Left lung (tissue), 10 donors: ENCODE measurements around the gene PRDM2. TPM values are rescaled to one million over a fixed set of nuclear protein-coding genes. Genes with fewer than 3 reads are reported as not detected.
A peak's percentile ranks its signal among the peaks of the same experiment; 100 is the strongest.

Experiments used
- ATAC-seq: fragments of 200-7000 bp; cut with Tn5 transposase; one replicate; pipeline ENCODE4 v1.9.1; 2020; ENCODE audit warnings: moderate library complexity
- DNase-seq, 4 donors: peaks; one replicate each; pipeline ENCODE4 v3.0.0-alpha.2; 2013 to 2020
- H3K27ac ChIP-seq, 2 donors: fragments of 200-600 bp; sonication (generic) in 1 of 2; one replicate each; pipeline versions ENCODE4 v1.5.0 to v1.8.0; 2020 to 2021
- H3K27me3 ChIP-seq, 2 donors: fragments of 200-600 bp; sonication (generic) in 1 of 2; one replicate each; pipeline versions ENCODE4 v1.5.0 to v1.8.0; 2020 to 2021
- H3K36me3 ChIP-seq, 2 donors: fragments of 200-600 bp; sonication (generic) in 1 of 2; one replicate each; pipeline versions ENCODE4 v1.5.0 to v1.8.0; 2020 to 2021
- H3K4me1 ChIP-seq, 2 donors: fragments of 200-600 bp; one replicate each; pipeline ENCODE4 v1.8.0; 2021
- H3K4me3 ChIP-seq, 2 donors: fragments of 200-600 bp; sonication (generic) in 1 of 2; one replicate each; pipeline versions ENCODE4 v1.5.0 to v1.8.0; 2020 to 2021; ENCODE audit warnings: mild to moderate bottlenecking in 1 of 2
- H3K9me3 ChIP-seq, 2 donors: fragments of 200-600 bp; sonication (generic) in 1 of 2; one replicate each; pipeline versions ENCODE4 v1.5.0 to v1.8.0; 2020 to 2021
- CTCF ChIP-seq, 2 donors: fragments of 200-600 bp; sonication (generic) in 1 of 2; IDR thresholded peaks; one replicate each; pipeline versions ENCODE4 v1.5.0 to v1.8.0; 2021; ENCODE audit warnings: antibody characterized with exemption in 2 of 2
- intact Hi-C, 2 donors: fragments of 100-400 bp; cut with DNase I; formaldehyde crosslinking; loops; one replicate each; pipeline versions ENCODE4 v1.11.2 to v1.14.2; 2022
- polyA plus RNA-seq, 6 donors: library from polyadenylated mRNA; unstranded; fragments of 120-200 nt; gene quantifications; one replicate each; pipeline ENCODE4 v1.2.1, GENCODE V29; 2013; ENCODE audit not compliant: insufficient read length in 6 of 6
- total RNA-seq, 2 donors: library from RNA; stranded (reverse); fragmentation: NEBNext Ultra II Directional; extraction: Animal tissue kit (Norgen Biotek cat#: 25700); gene quantifications; one replicate each; pipeline ENCODE4 v1.2.1, GENCODE V29; 2021
- donor health status: DM: no; HTN: yes; CAD: no.
- donor health status: DM: no; HTN: no; CAD: no.

The PRDM2 gene
- total and polyA plus RNA-seq, 8 donors: 39.6 to 51.7 (median 44.9) TPM

GRCh38 chr1:13781228-13781627 lies 81.2 kb downstream of the PRDM2 start:
- Histone ChIP-seq H3K27me3 (no peaks in the 10 kb centered on the region), H3K4me1 (peaks cover 0 to 37% of the 10 kb centered on the region in 2 donors), H3K4me3 (no peak overlapping the region), H3K27ac (peak overlapping the region in 1 of 2 donors; percentile 47), H3K36me3 (peaks cover 0 to 86% of the 10 kb centered on the region in 2 donors), H3K9me3 (no peaks in the 10 kb centered on the region)
- ATAC-seq (no peak), DNase-seq (no peak)
- intact Hi-C loops: no loop called here
- no peak for TF ChIP-seq CTCF (IDR thresholded peaks at IDR 0.05)

- H3K4me3 ChIP-seq: peak overlapping the region in 1 of 2 donors; percentile 8
Observed at GRCh38 chr1:13781907-13782633, 82.1 kb downstream of the PRDM2 start.

GRCh38 chr1:13782634-13783360 lies 82.8 kb downstream of the PRDM2 start:
- no peak for TF ChIP-seq CTCF (IDR thresholded peaks at IDR 0.05)
- peak overlapping the region in 1 of 2 donors; percentile 8 for H3K4me3 ChIP-seq
- H3K27me3 ChIP-seq: no peaks in the 10 kb centered on the region
- H3K27ac ChIP-seq: peak overlapping the region; percentile 47 to 61
- peaks cover 0 to 79% of the 10 kb centered on the region in 2 donors for H3K36me3 ChIP-seq
- ATAC-seq: peak; percentile 38
- H3K9me3 ChIP-seq: no peaks in the 10 kb centered on the region
- intact Hi-C loops: no loop called here
- peaks cover 0 to 37% of the 10 kb centered on the region in 2 donors for H3K4me1 ChIP-seq
- DNase-seq: no peak

More at GRCh38 chr1:13781907-13782633, 82.1 kb downstream of the PRDM2 start:
- no peak for TF ChIP-seq CTCF (IDR thresholded peaks at IDR 0.05)
- ATAC-seq (peak; percentile 65), DNase-seq (peak in 2 of 4 donors; percentile 22 to 68)
- intact Hi-C loops: no loop called here
- H3K27ac ChIP-seq: peak overlapping the region; percentile 47 to 61
- H3K9me3 ChIP-seq: no peaks in the 10 kb centered on the region
- H3K27me3 ChIP-seq: no peaks in the 10 kb centered on the region
- peaks cover 0 to 37% of the 10 kb centered on the region in 2 donors for H3K4me1 ChIP-seq
- H3K36me3 ChIP-seq: peaks cover 0 to 83% of the 10 kb centered on the region in 2 donors

GRCh38 chr1:13783551-13783950 lies 83.6 kb downstream of the PRDM2 start:
- no peaks in the 10 kb centered on the region for H3K9me3 ChIP-seq
- no peaks in the 10 kb centered on the region for H3K27me3 ChIP-seq
- H3K27ac ChIP-seq: peak overlapping the region in 1 of 2 donors; percentile 61
- intact Hi-C loops: no loop called here
- H3K36me3 ChIP-seq: peaks cover 0 to 79% of the 10 kb centered on the region in 2 donors
- no peak for TF ChIP-seq CTCF (IDR thresholded peaks at IDR 0.05)
- H3K4me1 ChIP-seq: peaks cover 0 to 37% of the 10 kb centered on the region in 2 donors
- no peak for ATAC-seq
- DNase-seq: no peak
- H3K4me3 ChIP-seq: peak overlapping the region in 1 of 2 donors; percentile 8

- no peak for TF ChIP-seq CTCF (IDR thresholded peaks at IDR 0.05)
- intact Hi-C loops: no loop called here
- Histone ChIP-seq H3K9me3 (no peaks in the 10 kb centered on the region), H3K4me3 (no peak overlapping the region), H3K27ac (no peak overlapping the region), H3K36me3 (peaks cover 0 to 79% of the 10 kb centered on the region in 2 donors), H3K4me1 (peaks cover 0 to 37% of the 10 kb centered on the region in 2 donors), H3K27me3 (no peaks in the 10 kb centered on the region)
- no peak for DNase-seq
- peak; percentile 12 for ATAC-seq
Observed at GRCh38 chr1:13784971-13785370, 85.0 kb downstream of the PRDM2 start.
